ENCODE data around the gene PMPCB.

DNA sequence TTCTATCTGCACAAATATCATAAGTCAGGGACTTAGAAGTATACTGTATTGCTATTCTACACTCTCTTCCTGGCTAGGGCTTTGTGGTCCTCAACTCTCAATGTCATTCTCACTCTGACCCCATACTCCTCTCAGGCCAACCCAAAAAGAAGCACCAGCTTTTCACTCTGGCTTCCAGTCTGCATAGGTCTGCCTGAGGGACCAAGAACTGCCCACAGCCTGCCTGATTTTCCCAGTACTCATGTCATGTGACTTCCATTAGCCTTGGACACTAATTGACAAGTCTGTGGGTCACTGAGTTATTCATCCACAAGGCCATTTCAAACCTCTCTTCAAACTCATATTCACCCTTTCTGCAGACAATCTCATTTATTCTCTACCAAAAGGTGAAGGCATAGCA lies 19.8 kb downstream of the PMPCB start:
- TF ChIP-seq, protein P1, sequence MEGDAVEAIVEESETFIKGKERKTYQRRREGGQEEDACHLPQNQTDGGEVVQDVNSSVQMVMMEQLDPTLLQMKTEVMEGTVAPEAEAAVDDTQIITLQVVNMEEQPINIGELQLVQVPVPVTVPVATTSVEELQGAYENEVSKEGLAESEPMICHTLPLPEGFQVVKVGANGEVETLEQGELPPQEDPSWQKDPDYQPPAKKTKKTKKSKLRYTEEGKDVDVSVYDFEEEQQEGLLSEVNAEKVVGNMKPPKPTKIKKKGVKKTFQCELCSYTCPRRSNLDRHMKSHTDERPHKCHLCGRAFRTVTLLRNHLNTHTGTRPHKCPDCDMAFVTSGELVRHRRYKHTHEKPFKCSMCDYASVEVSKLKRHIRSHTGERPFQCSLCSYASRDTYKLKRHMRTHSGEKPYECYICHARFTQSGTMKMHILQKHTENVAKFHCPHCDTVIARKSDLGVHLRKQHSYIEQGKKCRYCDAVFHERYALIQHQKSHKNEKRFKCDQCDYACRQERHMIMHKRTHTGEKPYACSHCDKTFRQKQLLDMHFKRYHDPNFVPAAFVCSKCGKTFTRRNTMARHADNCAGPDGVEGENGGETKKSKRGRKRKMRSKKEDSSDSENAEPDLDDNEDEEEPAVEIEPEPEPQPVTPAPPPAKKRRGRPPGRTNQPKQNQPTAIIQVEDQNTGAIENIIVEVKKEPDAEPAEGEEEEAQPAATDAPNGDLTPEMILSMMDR (IDR thresholded peaks at IDR 0.05), result no peak
- no peak for TF ChIP-seq POLR2A (IDR thresholded peaks at IDR 0.05)
